Measurements from ENCODE around the gene RPS8.

RPS8 gene

DNA sequence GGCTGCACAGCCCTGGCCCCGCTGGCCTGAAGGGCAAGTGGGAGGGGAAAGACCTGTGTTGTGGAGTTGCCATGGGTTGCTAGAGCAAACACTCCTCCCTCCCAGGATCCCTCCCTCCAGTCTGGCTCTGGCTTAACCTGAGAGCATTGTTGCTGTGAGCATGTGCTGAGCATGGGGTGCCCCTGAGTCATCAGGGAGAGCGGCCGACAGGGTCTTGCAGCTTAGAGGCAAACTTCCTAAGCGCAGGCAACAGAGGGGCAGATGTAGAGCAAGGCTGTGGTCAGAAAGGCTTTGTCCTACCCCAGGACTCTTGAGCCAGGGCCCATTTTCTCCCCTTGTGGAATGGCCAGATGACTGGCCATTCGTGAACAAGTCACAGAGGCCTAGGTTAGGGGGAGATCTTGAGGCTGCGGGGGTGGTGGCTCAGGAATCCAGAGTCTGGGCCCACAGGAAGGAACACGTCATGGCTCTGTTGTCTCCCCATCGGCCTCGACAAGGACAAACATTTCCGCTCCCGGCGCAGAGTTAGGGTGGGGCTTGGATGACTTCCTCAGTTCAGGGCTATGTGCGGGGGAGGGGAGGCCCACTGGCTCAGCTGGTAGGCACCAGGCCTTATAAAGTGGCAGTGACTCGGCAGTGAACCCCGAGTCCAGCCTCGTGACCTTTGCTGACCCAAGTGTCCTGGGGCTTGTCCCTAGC, 32.2 kb downstream of the RPS8 start (continued):
- TF ChIP-seq ZNF274 (IDR thresholded peaks at IDR 0.05; ENCODE audit: low read length) (no peak), ZNF274 (tag by site-specific recombination; IDR thresholded peaks at IDR 0.05; ENCODE audit: borderline replicate concordance) (no peak), ZNF830 (tag by site-specific recombination; IDR thresholded peaks at IDR 0.05; ENCODE audit: low read depth) (no peak), PBX3 (CRISPR knock-in tag; IDR thresholded peaks at IDR 0.05) (no peak), ZNF302 (tag by site-specific recombination; IDR thresholded peaks at IDR 0.05; ENCODE audit: low read depth) (no peak), KLF8 (tag by site-specific recombination; IDR thresholded peaks at IDR 0.05) (peak; percentile 46; the same call in 1 of the 2 replicates), KLF7 (tag by site-specific recombination; IDR thresholded peaks at IDR 0.05; ENCODE audit: borderline replicate concordance) (no peak), ZNF416 (tag by site-specific recombination; IDR thresholded peaks at IDR 0.05) (no peak), ELK4 (IDR thresholded peaks at IDR 0.05; ENCODE audit: borderline replicate concordance, low read depth, low read length) (no peak), GLI4 (tag by site-specific recombination; IDR thresholded peaks at IDR 0.05) (no peak), ZNF596 (tag by site-specific recombination; IDR thresholded peaks at IDR 0.05) (no peak), PRDM2 (tag by site-specific recombination; IDR thresholded peaks at IDR 0.05; ENCODE audit: borderline replicate concordance) (no peak), ZNF544 (tag by site-specific recombination; IDR thresholded peaks at IDR 0.05) (no peak), ZNF777 (tag by site-specific recombination; IDR thresholded peaks at IDR 0.05; ENCODE audit: borderline replicate concordance) (no peak), ZNF791 (tag by site-specific recombination; IDR thresholded peaks at IDR 0.05) (no peak), ZNF184 (tag by site-specific recombination; IDR thresholded peaks at IDR 0.05) (no peak), ZNF555 (tag by site-specific recombination; conservative IDR thresholded peaks at IDR 0.05) (no peak), ZNF121 (tag by site-specific recombination; IDR thresholded peaks at IDR 0.05) (no peak; the same call in 1 of the 2 replicates), GLI2 (tag by site-specific recombination; IDR thresholded peaks at IDR 0.05; ENCODE audit: borderline replicate concordance, low read depth) (no peak), ZNF600 (tag by site-specific recombination; IDR thresholded peaks at IDR 0.05) (peak; percentile 99)
- TF ChIP-seq, protein P1, sequence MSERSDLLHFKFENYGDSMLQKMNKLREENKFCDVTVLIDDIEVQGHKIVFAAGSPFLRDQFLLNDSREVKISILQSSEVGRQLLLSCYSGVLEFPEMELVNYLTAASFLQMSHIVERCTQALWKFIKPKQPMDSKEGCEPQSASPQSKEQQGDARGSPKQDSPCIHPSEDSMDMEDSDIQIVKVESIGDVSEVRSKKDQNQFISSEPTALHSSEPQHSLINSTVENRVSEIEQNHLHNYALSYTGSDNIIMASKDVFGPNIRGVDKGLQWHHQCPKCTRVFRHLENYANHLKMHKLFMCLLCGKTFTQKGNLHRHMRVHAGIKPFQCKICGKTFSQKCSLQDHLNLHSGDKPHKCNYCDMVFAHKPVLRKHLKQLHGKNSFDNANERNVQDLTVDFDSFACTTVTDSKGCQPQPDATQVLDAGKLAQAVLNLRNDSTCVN (tag by site-specific recombination; optimal IDR thresholded peaks at IDR 0.05): peak; percentile 20
- TF ChIP-seq, protein P2, sequence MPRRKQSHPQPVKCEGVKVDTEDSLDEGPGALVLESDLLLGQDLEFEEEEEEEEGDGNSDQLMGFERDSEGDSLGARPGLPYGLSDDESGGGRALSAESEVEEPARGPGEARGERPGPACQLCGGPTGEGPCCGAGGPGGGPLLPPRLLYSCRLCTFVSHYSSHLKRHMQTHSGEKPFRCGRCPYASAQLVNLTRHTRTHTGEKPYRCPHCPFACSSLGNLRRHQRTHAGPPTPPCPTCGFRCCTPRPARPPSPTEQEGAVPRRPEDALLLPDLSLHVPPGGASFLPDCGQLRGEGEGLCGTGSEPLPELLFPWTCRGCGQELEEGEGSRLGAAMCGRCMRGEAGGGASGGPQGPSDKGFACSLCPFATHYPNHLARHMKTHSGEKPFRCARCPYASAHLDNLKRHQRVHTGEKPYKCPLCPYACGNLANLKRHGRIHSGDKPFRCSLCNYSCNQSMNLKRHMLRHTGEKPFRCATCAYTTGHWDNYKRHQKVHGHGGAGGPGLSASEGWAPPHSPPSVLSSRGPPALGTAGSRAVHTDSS (tag by site-specific recombination; IDR thresholded peaks at IDR 0.05): no peak
- TF ChIP-seq, protein P3, sequence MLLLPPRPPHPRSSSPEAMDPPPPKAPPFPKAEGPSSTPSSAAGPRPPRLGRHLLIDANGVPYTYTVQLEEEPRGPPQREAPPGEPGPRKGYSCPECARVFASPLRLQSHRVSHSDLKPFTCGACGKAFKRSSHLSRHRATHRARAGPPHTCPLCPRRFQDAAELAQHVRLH (tag by site-specific recombination; IDR thresholded peaks at IDR 0.05): no peak
- TF ChIP-seq, protein P4, sequence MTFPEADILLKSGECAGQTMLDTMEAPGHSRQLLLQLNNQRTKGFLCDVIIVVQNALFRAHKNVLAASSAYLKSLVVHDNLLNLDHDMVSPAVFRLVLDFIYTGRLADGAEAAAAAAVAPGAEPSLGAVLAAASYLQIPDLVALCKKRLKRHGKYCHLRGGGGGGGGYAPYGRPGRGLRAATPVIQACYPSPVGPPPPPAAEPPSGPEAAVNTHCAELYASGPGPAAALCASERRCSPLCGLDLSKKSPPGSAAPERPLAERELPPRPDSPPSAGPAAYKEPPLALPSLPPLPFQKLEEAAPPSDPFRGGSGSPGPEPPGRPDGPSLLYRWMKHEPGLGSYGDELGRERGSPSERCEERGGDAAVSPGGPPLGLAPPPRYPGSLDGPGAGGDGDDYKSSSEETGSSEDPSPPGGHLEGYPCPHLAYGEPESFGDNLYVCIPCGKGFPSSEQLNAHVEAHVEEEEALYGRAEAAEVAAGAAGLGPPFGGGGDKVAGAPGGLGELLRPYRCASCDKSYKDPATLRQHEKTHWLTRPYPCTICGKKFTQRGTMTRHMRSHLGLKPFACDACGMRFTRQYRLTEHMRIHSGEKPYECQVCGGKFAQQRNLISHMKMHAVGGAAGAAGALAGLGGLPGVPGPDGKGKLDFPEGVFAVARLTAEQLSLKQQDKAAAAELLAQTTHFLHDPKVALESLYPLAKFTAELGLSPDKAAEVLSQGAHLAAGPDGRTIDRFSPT (tag by site-specific recombination; IDR thresholded peaks at IDR 0.05): peak; percentile 57; the same call in 1 of the 2 replicates

Data from HEK293 (cell line).